HepG2 (cell line): ENCODE results near the gene TBATA. TPM values are rescaled to one million over a fixed set of nuclear protein-coding genes. Genes with fewer than 3 reads are reported as not detected.
"Not testable (repeated sequence)": the region's sequence is repeated elsewhere in the genome, so short reads cannot be mapped to it uniquely, and the experiment has no call there.

Source experiments
- ATAC-seq: fragments of 200-7000 bp; cut with Tn5 transposase; 3 replicates; pipeline ENCODE4 v1.9.1; 2020; ENCODE audit warnings: mild to moderate bottlenecking, moderate library complexity
- BruUV-seq: library from RNA; stranded (reverse); fragments of 400-500 nt; replicated peaks from 2 replicates; lab custom pipeline; 2021; lab: Mats Ljungman, UMichigan
- CTCF ChIA-PET: fragments of 300-600 bp; formaldehyde crosslinking; extraction: SDS; loops from one replicate; lab custom pipeline; 2021; ENCODE audit warnings: low total read pairs, inconsistent platforms, low intra/inter-chr PET ratio; lab: Yijun Ruan, JAX
- POLR2A ChIA-PET: fragments of 350-600 bp; sonication (Branson Sonifier 250); formaldehyde crosslinking; loops from one replicate; lab custom pipeline; 2020; ENCODE audit warnings: antibody characterized with exemption, inconsistent platforms; lab: Yijun Ruan, JAX
- DNase-seq: peaks from one replicate; pipeline ENCODE4 v3.0.0-alpha.2; 2015; ENCODE audit warnings: low spot score
- FAIRE-seq: peaks from 3 replicates; lab custom pipeline; 2011; peaks lifted over from hg19 to GRCh38; lab: Jason Lieb, UNC
- H2AFZ ChIP-seq: one replicate; pipeline ENCODE4 v1.6.1; 2011; ENCODE audit warnings: low read length, inconsistent platforms
- H3K27ac ChIP-seq: fragments of 300-600 bp; 3 replicates; pipeline ENCODE4 v1.8.0; 2011; ENCODE audit warnings: mixed run types, mild to moderate bottlenecking, mixed read lengths, low read length, inconsistent platforms; ENCODE audit not compliant: insufficient read depth; ENCODE audit errors: extremely low read length
- H3K27me3 ChIP-seq, 2 experiments: fragments of 200-600 bp in 1 of 2; 2 replicates in 1 of 2; 3 replicates in 1 of 2; pipeline versions ENCODE4 v1.6.0 to v1.8.0; 2011; ENCODE audit warnings: low read length in 2 of 2, mild to moderate bottlenecking in 2 of 2, moderate library complexity in 2 of 2, inconsistent platforms in 1 of 2; ENCODE audit not compliant: insufficient read depth in 2 of 2, control insufficient read depth in 1 of 2
- H3K36me3 ChIP-seq, 2 experiments: fragments of 200-600 bp in 1 of 2; replicated peaks in 1 of 2; 2 replicates in 1 of 2; 3 replicates in 1 of 2; pipeline versions ENCODE4 v1.5.1 to v1.8.0; 2011; ENCODE audit warnings: low read length in 2 of 2, inconsistent platforms in 1 of 2; ENCODE audit not compliant: insufficient read depth in 2 of 2, control insufficient read depth in 1 of 2
- H3K4me1 ChIP-seq: 2 replicates; pipeline ENCODE4 v1.5.1; 2012; ENCODE audit warnings: low read length, inconsistent platforms; ENCODE audit not compliant: insufficient read depth
- H3K4me2 ChIP-seq: 2 replicates; pipeline ENCODE4 v1.6.0; 2011; ENCODE audit warnings: low read depth, low read length, inconsistent platforms
- H3K4me3 ChIP-seq, 3 experiments: fragments of 200-600 bp in 1 of 3; sonication (generic), shearing (Covaris generic) in 1 of 3; replicated peaks in 1 of 3; 2 replicates each; pipeline ENCODE4 v1.5.1; 2011 to 2016; ENCODE audit warnings: low read length in 3 of 3, inconsistent platforms in 2 of 3, low read depth in 2 of 3, mild to moderate bottlenecking in 2 of 3, control low read depth in 1 of 3, mixed read lengths in 1 of 3; ENCODE audit not compliant: insufficient read depth in 1 of 3
- H3K79me2 ChIP-seq: one replicate; pipeline ENCODE4 v1.6.1; 2011; ENCODE audit warnings: low read length, inconsistent platforms; ENCODE audit not compliant: insufficient read depth
- H3K9ac ChIP-seq: 2 replicates; pipeline ENCODE4 v1.6.0; 2011; ENCODE audit warnings: mild to moderate bottlenecking, low read depth, low read length, inconsistent platforms; ENCODE audit not compliant: insufficient read depth
- H3K9me3 ChIP-seq: 2 replicates; pipeline ENCODE4 v1.5.1; 2012; ENCODE audit warnings: mild to moderate bottlenecking, low read length
- H4K20me1 ChIP-seq: 2 replicates; pipeline ENCODE4 v1.6.0; 2011; ENCODE audit warnings: inconsistent platforms, mild to moderate bottlenecking, low read length, moderate library complexity; ENCODE audit not compliant: insufficient read depth
- GATAD2A ChIP-seq: IDR thresholded peaks from 2 replicates; pipeline ENCODE4 v1.6.1; 2016
- NCOR1 ChIP-seq: fragments of 200-600 bp; sonication (generic); IDR thresholded peaks from 2 replicates; pipeline ENCODE4 v1.7.0; 2017; ENCODE audit warnings: antibody characterized with exemption, low read length, borderline replicate concordance
- PITX1 ChIP-seq: sonication (generic); formaldehyde crosslinking; IDR thresholded peaks from 2 replicates; pipeline ENCODE4 v1.5.1; 2020; ENCODE audit warnings: mild to moderate bottlenecking, missing genetic modification reagents
- ZNF136 ChIP-seq: sonication (generic); formaldehyde crosslinking; IDR thresholded peaks from 2 replicates; pipeline ENCODE4 v1.8.1; 2022; ENCODE audit warnings: low read depth, mild to moderate bottlenecking, moderate library complexity, missing genetic modification reagents
- ZNF20 ChIP-seq: sonication (generic); formaldehyde crosslinking; IDR thresholded peaks from 2 replicates; pipeline ENCODE4 v1.4.0; 2020; ENCODE audit warnings: mild to moderate bottlenecking, moderate library complexity, missing genetic modification reagents
- WGBS: methylation state at CpG from one replicate; pipeline ENCODE4 v1.1.6; 2017; ENCODE audit warnings: low lambda C conversion rate; 5-methylcytosine and 5-hydroxymethylcytosine counted together
- in situ Hi-C: cut with HindIII; loops from 2 replicates; pipeline ENCODE4 v1.10.0; 2017; ENCODE audit warnings: low pct_unique_long_range_greater_than_20kb; ENCODE audit not compliant: extremely low pct_ligation_motif_present
- intact Hi-C: fragments of 100-400 bp; cut with micrococcal nuclease; formaldehyde crosslinking; loops from one replicate; pipeline ENCODE4 v1.10.0; 2022; ENCODE audit not compliant: unreplicated experiment
- polyA plus RNA-seq, 8 experiments: library from polyadenylated mRNA; depleted of rRNA in 3 of 8; stranded (reverse) in 7 of 8; unstranded in 1 of 8; fragments of >200 nt; fragmentation: Illumina TruSeq in 4 of 8; extraction: Trizol in 4 of 8; gene quantifications; 2 replicates each; pipeline versions ENCODE4 v1.2.1 to v1.2.3, GENCODE V29; 2011 to 2016; ENCODE audit warnings: low read depth in 4 of 8, missing spikeins in 1 of 8, mixed read lengths in 1 of 8; ENCODE audit not compliant: insufficient read depth in 1 of 8
- total RNA-seq, 5 experiments: library from RNA; depleted of rRNA; stranded (reverse); fragments of >200 nt; fragmentation: Illumina TruSeq; extraction: Trizol; gene quantifications; 2 replicates each; pipeline ENCODE4 v1.2.3, GENCODE V29; 2016; ENCODE audit warnings: low read depth in 1 of 5
- TF ChIP-seq, protein P1 (sequence below): IDR thresholded peaks from 2 replicates; pipeline ENCODE4 v1.4.0; 2020; ENCODE audit warnings: mild to moderate bottlenecking, missing genetic modification reagents

The TBATA gene
- total and polyA plus RNA-seq, 2 of the 13 experiments (the other 11 are each of a cell fraction or from before 2014, with no cell fraction given): not detected

DNA sequence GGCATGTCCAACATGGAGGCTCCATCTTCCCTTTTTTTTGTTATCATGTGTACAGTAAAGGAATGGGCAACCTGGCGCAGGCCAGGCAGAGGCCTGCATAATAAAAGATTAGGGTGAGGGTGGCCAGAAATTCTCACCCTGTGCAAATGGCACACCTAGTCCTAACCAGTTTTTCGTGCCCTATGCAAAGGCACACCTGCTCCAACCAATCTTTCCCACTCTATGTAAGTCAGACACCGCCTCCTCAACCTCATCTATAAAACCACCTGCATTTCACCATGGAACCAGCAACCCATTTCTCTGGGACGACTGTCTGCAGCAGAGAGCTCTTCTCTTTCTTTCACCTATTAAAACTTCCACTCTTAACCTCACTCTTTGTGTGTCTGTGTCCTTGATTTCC is 16.1 kb downstream of the TBATA start (continued):
- no peak for TF ChIP-seq ZNF136 (CRISPR knock-in tag)
- no peak for TF ChIP-seq NCOR1
- TF ChIP-seq PITX1 (CRISPR knock-in tag): no peak
- no peak for TF ChIP-seq GATAD2A (CRISPR knock-in tag)
- TF ChIP-seq, protein P1, sequence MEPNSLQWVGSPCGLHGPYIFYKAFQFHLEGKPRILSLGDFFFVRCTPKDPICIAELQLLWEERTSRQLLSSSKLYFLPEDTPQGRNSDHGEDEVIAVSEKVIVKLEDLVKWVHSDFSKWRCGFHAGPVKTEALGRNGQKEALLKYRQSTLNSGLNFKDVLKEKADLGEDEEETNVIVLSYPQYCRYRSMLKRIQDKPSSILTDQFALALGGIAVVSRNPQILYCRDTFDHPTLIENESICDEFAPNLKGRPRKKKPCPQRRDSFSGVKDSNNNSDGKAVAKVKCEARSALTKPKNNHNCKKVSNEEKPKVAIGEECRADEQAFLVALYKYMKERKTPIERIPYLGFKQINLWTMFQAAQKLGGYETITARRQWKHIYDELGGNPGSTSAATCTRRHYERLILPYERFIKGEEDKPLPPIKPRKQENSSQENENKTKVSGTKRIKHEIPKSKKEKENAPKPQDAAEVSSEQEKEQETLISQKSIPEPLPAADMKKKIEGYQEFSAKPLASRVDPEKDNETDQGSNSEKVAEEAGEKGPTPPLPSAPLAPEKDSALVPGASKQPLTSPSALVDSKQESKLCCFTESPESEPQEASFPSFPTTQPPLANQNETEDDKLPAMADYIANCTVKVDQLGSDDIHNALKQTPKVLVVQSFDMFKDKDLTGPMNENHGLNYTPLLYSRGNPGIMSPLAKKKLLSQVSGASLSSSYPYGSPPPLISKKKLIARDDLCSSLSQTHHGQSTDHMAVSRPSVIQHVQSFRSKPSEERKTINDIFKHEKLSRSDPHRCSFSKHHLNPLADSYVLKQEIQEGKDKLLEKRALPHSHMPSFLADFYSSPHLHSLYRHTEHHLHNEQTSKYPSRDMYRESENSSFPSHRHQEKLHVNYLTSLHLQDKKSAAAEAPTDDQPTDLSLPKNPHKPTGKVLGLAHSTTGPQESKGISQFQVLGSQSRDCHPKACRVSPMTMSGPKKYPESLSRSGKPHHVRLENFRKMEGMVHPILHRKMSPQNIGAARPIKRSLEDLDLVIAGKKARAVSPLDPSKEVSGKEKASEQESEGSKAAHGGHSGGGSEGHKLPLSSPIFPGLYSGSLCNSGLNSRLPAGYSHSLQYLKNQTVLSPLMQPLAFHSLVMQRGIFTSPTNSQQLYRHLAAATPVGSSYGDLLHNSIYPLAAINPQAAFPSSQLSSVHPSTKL: no peak
- no peak for TF ChIP-seq ZNF20 (CRISPR knock-in tag)
- TF ChIP-seq, all 625 proteins: peak for 0

DNA sequence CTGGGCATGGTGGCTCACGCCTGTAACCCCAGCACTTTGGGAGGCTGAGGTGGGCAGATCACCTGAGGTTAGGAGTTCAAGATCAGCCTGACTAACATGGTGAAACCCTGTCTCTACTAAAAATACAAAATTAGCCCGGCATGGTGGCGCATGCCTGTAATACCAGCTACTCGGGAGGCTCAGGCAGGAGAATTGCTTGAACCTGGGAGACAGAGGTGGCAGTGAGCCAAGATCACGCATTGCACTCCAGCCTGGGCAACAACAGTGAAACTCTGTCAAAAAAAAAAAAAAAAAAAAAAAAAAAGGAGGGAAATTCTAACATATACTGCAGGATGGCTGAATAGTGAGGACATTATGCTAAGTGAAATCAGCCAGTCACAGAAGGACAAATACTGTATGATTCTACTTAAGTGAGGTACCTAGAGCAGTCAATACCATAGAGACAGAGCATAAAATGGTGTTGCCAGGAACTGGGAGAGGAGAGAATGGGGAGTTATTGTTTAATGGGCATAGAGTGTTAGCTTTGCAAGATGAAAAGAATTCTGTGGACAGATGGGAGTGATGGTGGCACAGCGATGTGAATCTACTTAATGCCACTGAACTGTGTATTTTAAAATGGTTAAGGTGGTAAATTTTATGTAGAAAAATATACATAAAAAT is 17.0 kb downstream of the TBATA start:
- intact Hi-C loops, H3K4me3 ChIP-seq, H4K20me1 ChIP-seq, DNase-seq, H3K9ac ChIP-seq, H3K79me2 ChIP-seq, H3K4me1 ChIP-seq, in situ Hi-C loops, H3K4me2 ChIP-seq, BruUV-seq, POLR2A ChIA-PET, CTCF ChIA-PET, FAIRE-seq, H2AFZ ChIP-seq, H3K27ac ChIP-seq, H3K36me3 ChIP-seq, ATAC-seq: not testable (repeated sequence)
- Histone ChIP-seq H3K9me3 (peaks cover 11% of the 10 kb centered on the region), H3K27me3 (peaks cover 1 to 18% of the 10 kb centered on the region in 2 experiments; a peak in 3 of 5 replicates)
- 56% methylated on average over 6 of the region's 6 CpGs for WGBS
